VCaP (cell line): Measurements from ENCODE around the gene TRAF4.

Source experiments
- H3K27ac ChIP-seq: fragments of 450-650 bp; 2 replicates; pipeline ENCODE4 v1.5.1; 2017
- CTCF ChIP-seq: fragments of 450-650 bp; conservative IDR thresholded peaks from 2 replicates; pipeline ENCODE4 v1.5.1; 2017; ENCODE audit warnings: mild to moderate bottlenecking, moderate library complexity

Gene TRAF4

GRCh38 chr17:28749516-28750177, 5.8 kb downstream of the TRAF4 start:
- peak overlapping the region; percentile 99 for H3K27ac ChIP-seq
- TF ChIP-seq CTCF: no peak

GRCh38 chr17:28750178-28751047, 6.6 kb downstream of the TRAF4 start:
- TF ChIP-seq CTCF: peak; percentile 100
- peak overlapping the region; percentile 99 for H3K27ac ChIP-seq

GRCh38 chr17:28751600-28752366, 8.0 kb downstream of the TRAF4 start:
- peak overlapping the region; percentile 99 for H3K27ac ChIP-seq
- TF ChIP-seq CTCF: no peak

GRCh38 chr17:28755486-28755885, 11.7 kb downstream of the TRAF4 start:
- H3K27ac ChIP-seq: peak overlapping the region; percentile 30; the same call in 1 of the 2 replicates
- TF ChIP-seq CTCF: no peak

- H3K27ac ChIP-seq: peak overlapping the region; percentile 30
These were observed 12.4 kb downstream of the TRAF4 start for GRCh38 chr17:28756049-28756804.

More at GRCh38 chr17:28756049-28756804, 12.4 kb downstream of the TRAF4 start:
- no peak for TF ChIP-seq CTCF
